Sigmoid colon (tissue), 3 donors: Measurements from ENCODE around the gene CDK9.

Source experiments
- CTCF ChIP-seq, 4 experiments: fragments of 450-650 bp in 3 of 4; fragments of 200-600 bp in 1 of 4; IDR thresholded peaks; one replicate each; pipeline ENCODE4 v1.5.1; 2016 to 2019; ENCODE audit warnings: antibody characterized with exemption in 4 of 4, mild to moderate bottlenecking in 3 of 4, moderate library complexity in 2 of 4
- POLR2A ChIP-seq, 2 donors: fragments of 450-650 bp; IDR thresholded peaks; one replicate each; pipeline ENCODE4 v1.6.1; 2016; ENCODE audit warnings: antibody characterized with exemption in 2 of 2, mild to moderate bottlenecking in 2 of 2, moderate library complexity in 2 of 2

GRCh38 chr9:127803507-127804352, 17.9 kb downstream of the CDK9 start:
- TF ChIP-seq CTCF (IDR thresholded peaks at IDR 0.05) (no peak), POLR2A (IDR thresholded peaks at IDR 0.05) (no peak)
